C4-2B (cell line): ENCODE results near the gene INTS15.
A peak's percentile ranks its signal among the peaks of the same experiment; 100 is the strongest.

Experiments used
- CTCF ChIP-seq: fragments of 450-650 bp; conservative IDR thresholded peaks from 2 replicates; pipeline ENCODE4 v1.5.1; 2017; ENCODE audit warnings: mild to moderate bottlenecking
- ZFX ChIP-seq: fragments of 450-650 bp; IDR thresholded peaks from 2 replicates; pipeline ENCODE4 v1.6.1; 2017

DNA sequence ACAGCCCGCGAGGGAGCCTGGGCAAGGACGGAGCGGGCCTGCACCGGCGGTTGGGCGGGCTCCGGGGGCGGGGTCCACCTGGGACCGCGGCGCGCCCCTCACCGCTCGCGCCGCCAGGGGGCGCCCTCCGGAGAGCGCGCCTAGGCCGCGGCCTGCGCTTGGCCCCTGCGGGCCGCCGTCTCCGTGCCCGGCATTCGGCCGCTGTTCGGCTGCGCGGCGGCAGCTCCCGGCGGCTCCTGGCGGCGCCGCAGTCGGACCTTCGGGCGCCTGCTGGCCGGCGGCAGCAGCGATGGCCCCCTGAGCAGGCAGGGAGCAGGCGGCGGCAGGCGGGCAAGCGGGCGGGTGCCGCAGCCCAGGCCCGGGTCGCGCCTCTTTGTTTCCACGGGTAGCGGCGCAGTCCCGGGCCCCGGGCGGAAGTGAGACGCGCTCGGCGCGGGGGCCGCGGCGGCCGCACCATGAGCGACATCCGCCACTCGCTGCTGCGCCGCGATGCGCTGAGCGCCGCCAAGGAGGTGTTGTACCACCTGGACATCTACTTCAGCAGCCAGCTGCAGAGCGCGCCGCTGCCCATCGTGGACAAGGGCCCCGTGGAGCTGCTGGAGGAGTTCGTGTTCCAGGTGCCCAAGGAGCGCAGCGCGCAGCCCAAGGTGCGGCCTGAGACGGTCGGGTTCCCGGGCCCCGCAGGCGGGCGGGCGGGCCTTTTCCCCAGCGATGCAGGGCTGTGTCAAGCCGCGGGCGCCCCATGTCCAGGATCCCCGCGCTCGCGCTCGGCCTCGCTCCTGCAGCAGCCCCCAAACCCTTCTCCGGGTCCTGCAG, at the start of gene INTS15:
- TF ChIP-seq CTCF (peak; percentile 97), ZFX (peak; percentile 99)
